ES-I3 (cell line): ENCODE data around the gene CYB5RL.
"Not testable (repeated sequence)": the region's sequence is repeated elsewhere in the genome, so short reads cannot be mapped to it uniquely, and the experiment has no call there.

Experiments
- H3K36me3 ChIP-seq: 2 replicates; pipeline ENCODE4 v1.6.1; 2013; ENCODE audit warnings: mild to moderate bottlenecking, low read length, control low read depth, moderate library complexity; ENCODE audit not compliant: insufficient read depth
- H3K4me1 ChIP-seq: 2 replicates; pipeline ENCODE4 v1.6.1; 2013; ENCODE audit warnings: mild to moderate bottlenecking, control low read depth, low read length; ENCODE audit not compliant: insufficient read depth
- H3K9ac ChIP-seq: 2 replicates; pipeline ENCODE4 v1.6.1; 2013; ENCODE audit warnings: low read depth, mild to moderate bottlenecking, low read length, moderate library complexity
- H3K9me3 ChIP-seq: 2 replicates; pipeline ENCODE4 v1.6.1; 2013; ENCODE audit warnings: mild to moderate bottlenecking, low read length, moderate library complexity; ENCODE audit not compliant: control insufficient read depth, insufficient read depth

The CYB5RL gene

GRCh38 chr1:54233196-54233595, 33.4 kb upstream of the CYB5RL start:
- H3K9me3 ChIP-seq, H3K4me1 ChIP-seq, H3K9ac ChIP-seq: not testable (repeated sequence)
- peaks cover 12% of the 10 kb centered on the region for H3K36me3 ChIP-seq

GRCh38 chr1:54230507-54231339, 30.9 kb upstream of the CYB5RL start:
- Histone ChIP-seq H3K9me3 (no peaks in the 10 kb centered on the region), H3K9ac (no peak overlapping the region), H3K4me1 (peaks cover 5% of the 10 kb centered on the region; the same call in 1 of the 2 replicates), H3K36me3 (no peaks in the 10 kb centered on the region; the same call in 1 of the 2 replicates)

- no peaks in the 10 kb centered on the region for H3K9me3 ChIP-seq
- no peaks in the 10 kb centered on the region; the same call in 1 of the 2 replicates for H3K36me3 ChIP-seq
- no peak overlapping the region for H3K9ac ChIP-seq
- H3K4me1 ChIP-seq: peaks cover 5% of the 10 kb centered on the region; the same call in 1 of the 2 replicates
Observed at GRCh38 chr1:54229281-54229891, 29.6 kb upstream of the CYB5RL start.

GRCh38 chr1:54228638-54229079, 28.8 kb upstream of the CYB5RL start:
- Histone ChIP-seq H3K36me3 (no peaks in the 10 kb centered on the region; the same call in 1 of the 2 replicates), H3K4me1 (peaks cover 8% of the 10 kb centered on the region; the same call in 1 of the 2 replicates), H3K9ac (no peak overlapping the region), H3K9me3 (no peaks in the 10 kb centered on the region)

GRCh38 chr1:54227891-54228310, 28.1 kb upstream of the CYB5RL start:
- Histone ChIP-seq H3K36me3 (no peaks in the 10 kb centered on the region; the same call in 1 of the 2 replicates), H3K9me3 (no peaks in the 10 kb centered on the region), H3K4me1 (peaks cover 8% of the 10 kb centered on the region; the same call in 1 of the 2 replicates), H3K9ac (no peak overlapping the region)

GRCh38 chr1:54227091-54227602, 27.3 kb upstream of the CYB5RL start:
- Histone ChIP-seq H3K9ac (no peak overlapping the region), H3K9me3 (no peaks in the 10 kb centered on the region), H3K4me1 (peaks cover 10% of the 10 kb centered on the region; the same call in 1 of the 2 replicates), H3K36me3 (no peaks in the 10 kb centered on the region; the same call in 1 of the 2 replicates)

GRCh38 chr1:54225986-54226559, 26.2 kb upstream of the CYB5RL start:
- H3K9me3 ChIP-seq: no peaks in the 10 kb centered on the region
- H3K36me3 ChIP-seq: no peaks in the 10 kb centered on the region; the same call in 1 of the 2 replicates
- peaks cover 13% of the 10 kb centered on the region; the same call in 1 of the 2 replicates for H3K4me1 ChIP-seq
- H3K9ac ChIP-seq: no peak overlapping the region

GRCh38 chr1:54225378-54225777, 25.5 kb upstream of the CYB5RL start:
- H3K36me3 ChIP-seq: no peaks in the 10 kb centered on the region; the same call in 1 of the 2 replicates
- H3K9ac ChIP-seq: no peak overlapping the region
- H3K4me1 ChIP-seq: peaks cover 13% of the 10 kb centered on the region; the same call in 1 of the 2 replicates
- H3K9me3 ChIP-seq: no peaks in the 10 kb centered on the region

GRCh38 chr1:54224233-54224632, 24.4 kb upstream of the CYB5RL start:
- H3K9me3 ChIP-seq: no peaks in the 10 kb centered on the region
- no peak overlapping the region for H3K9ac ChIP-seq
- no peaks in the 10 kb centered on the region; the same call in 1 of the 2 replicates for H3K36me3 ChIP-seq
- peaks cover 17% of the 10 kb centered on the region; the same call in 1 of the 2 replicates for H3K4me1 ChIP-seq

- H3K9me3 ChIP-seq: no peaks in the 10 kb centered on the region
- no peak overlapping the region for H3K9ac ChIP-seq
- no peaks in the 10 kb centered on the region; the same call in 1 of the 2 replicates for H3K36me3 ChIP-seq
- H3K4me1 ChIP-seq: peaks cover 17% of the 10 kb centered on the region; the same call in 1 of the 2 replicates
Observed at GRCh38 chr1:54223441-54224202, 23.8 kb upstream of the CYB5RL start.

GRCh38 chr1:54222711-54223110, 22.9 kb upstream of the CYB5RL start:
- Histone ChIP-seq H3K9me3 (no peaks in the 10 kb centered on the region), H3K36me3 (peaks cover 9% of the 10 kb centered on the region), H3K4me1 (peaks cover 17% of the 10 kb centered on the region; the same call in 1 of the 2 replicates), H3K9ac (no peak overlapping the region)

GRCh38 chr1:54221867-54222484, 22.1 kb upstream of the CYB5RL start:
- H3K4me1 ChIP-seq: peaks cover 12% of the 10 kb centered on the region; the same call in 1 of the 2 replicates
- H3K9ac ChIP-seq: no peak overlapping the region
- peaks cover 15% of the 10 kb centered on the region for H3K36me3 ChIP-seq
- no peaks in the 10 kb centered on the region for H3K9me3 ChIP-seq

GRCh38 chr1:54221113-54221834, 21.4 kb upstream of the CYB5RL start:
- Histone ChIP-seq H3K9me3 (no peaks in the 10 kb centered on the region), H3K36me3 (peaks cover 22% of the 10 kb centered on the region), H3K9ac (no peak overlapping the region), H3K4me1 (peaks cover 12% of the 10 kb centered on the region; the same call in 1 of the 2 replicates)
